ENCODE results near the gene HSD17B13.

HSD17B13 gene

DNA sequence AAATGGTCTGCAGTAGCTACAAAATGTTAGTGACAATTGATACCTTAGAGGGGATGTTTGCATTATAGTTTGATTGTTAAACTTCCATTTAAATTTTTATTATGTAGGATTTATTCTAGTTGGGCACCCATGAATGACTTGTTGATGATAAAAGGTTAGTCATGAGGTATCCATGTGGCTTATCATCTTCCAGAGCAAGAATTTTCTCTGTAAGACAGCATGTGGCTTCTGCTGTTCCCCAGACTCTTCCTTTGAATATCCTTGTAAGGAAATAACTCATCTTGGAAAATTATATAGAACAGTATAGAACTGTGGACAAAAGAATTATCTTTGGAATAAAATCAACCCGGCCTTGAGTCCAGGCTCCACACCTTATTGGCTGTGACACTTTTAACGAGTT, 62.2 kb downstream of the HSD17B13 start:
- no peak for DNase-seq

DNA sequence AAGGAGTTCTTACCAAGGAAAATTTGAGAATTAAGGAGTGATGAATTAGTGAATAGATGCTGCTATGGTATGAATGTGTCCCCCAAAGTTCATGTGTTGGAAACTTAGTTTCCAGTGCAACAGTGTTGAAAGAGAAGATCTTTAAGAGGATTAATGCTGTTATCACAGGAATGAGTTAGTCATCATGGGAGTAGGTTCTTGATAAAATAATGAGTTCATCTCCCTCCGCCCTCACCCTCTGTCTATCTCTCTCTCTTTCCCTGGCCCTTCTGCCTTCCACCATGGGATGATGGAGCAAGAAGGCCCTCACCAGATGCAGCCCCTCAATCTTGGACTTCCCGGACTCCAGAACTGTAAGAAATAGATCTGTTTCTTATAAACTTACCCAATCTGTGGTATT, 64.0 kb downstream of the HSD17B13 start:
- DNase-seq: no peak

DNA sequence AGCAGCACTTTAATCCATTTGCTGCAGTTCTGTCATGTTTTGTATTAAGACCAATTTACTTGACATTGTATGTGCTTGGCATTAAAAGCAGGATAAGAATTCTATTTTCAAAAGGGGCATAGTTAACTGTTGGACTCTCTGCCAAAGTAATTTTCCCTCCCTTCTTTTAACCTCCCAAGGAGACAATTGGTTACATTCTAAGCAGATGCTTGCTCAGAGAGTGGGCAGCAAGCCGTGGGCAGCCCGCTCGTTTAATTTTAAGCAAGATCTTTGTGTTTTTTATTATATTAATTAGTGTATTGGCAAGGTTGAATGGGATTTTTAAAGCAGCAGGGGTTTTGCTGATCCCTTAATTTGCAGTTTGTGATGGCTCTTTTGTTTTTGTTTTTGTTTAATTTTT, 65.2 kb downstream of the HSD17B13 start:
- DNase-seq: no peak

DNA sequence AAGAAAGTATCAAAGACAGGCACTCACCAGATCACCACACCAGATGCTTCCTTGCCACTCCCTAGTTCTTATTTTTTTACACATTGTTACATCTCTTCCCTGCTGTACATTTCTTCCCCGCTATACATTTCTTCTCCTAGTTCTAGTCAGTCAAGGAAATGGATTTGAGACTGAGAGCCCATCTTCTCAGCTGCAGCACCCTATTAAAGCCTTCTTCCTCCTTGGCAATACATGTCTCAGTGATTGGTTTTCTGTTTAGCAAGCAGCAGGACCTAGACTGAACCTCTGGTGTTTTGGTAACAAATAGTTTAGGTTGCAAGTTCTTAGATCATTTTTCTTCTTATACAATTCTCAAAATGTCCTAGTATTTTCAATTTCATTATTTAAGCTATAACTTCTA, 66.9 kb downstream of the HSD17B13 start:
- DNase-seq: no peak
